Ectodermal cell (in vitro differentiated cells): ENCODE data around the gene SPG7.

Experiments
- H3K27ac ChIP-seq: 2 replicates; pipeline ENCODE4 v1.7.0; 2013; ENCODE audit warnings: mild to moderate bottlenecking, low read depth, low read length; ENCODE audit not compliant: insufficient read depth, poor library complexity, severe bottlenecking
- H3K27me3 ChIP-seq: 2 replicates; pipeline ENCODE4 v1.7.0; 2013; ENCODE audit warnings: mild to moderate bottlenecking, low read length; ENCODE audit not compliant: insufficient read depth, control insufficient read depth, poor library complexity, severe bottlenecking
- H3K36me3 ChIP-seq: one replicate; pipeline ENCODE4 v1.7.0; 2013; ENCODE audit warnings: low read length; ENCODE audit not compliant: control insufficient read depth, insufficient read depth
- H3K4me1 ChIP-seq: one replicate; pipeline ENCODE4 v1.7.0; 2013; ENCODE audit warnings: low read length; ENCODE audit not compliant: control insufficient read depth, insufficient read depth
- H3K4me3 ChIP-seq: 2 replicates; pipeline ENCODE4 v1.7.0; 2013; ENCODE audit warnings: low read depth, low read length, control low read depth; ENCODE audit not compliant: insufficient read depth
- H3K9me3 ChIP-seq: 2 replicates; pipeline ENCODE4 v1.7.0; 2013; ENCODE audit warnings: mild to moderate bottlenecking, low read length, moderate library complexity; ENCODE audit not compliant: control insufficient read depth
- WGBS, 2 experiments: methylation state at CpG; one replicate each; pipeline ENCODE4 v1.1.7; 2013; ENCODE audit warnings: missing lambda C conversion rate in 2 of 2; 5-methylcytosine and 5-hydroxymethylcytosine counted together

Gene SPG7

GRCh38 chr16:89599902-89600301, 91.7 kb downstream of the SPG7 start:
- H3K27me3 ChIP-seq: no peaks in the 10 kb centered on the region
- no peaks in the 10 kb centered on the region for H3K36me3 ChIP-seq
- peaks cover 20% of the 10 kb centered on the region for H3K4me1 ChIP-seq
- no peak overlapping the region for H3K27ac ChIP-seq
- no peak overlapping the region for H3K4me3 ChIP-seq
- 88 to 90% methylated on average over 10 of the region's 10 CpGs for WGBS, 2 experiments
- no peaks in the 10 kb centered on the region for H3K9me3 ChIP-seq

GRCh38 chr16:89600427-89600826, 92.2 kb downstream of the SPG7 start:
- Histone ChIP-seq H3K27ac (no peak overlapping the region), H3K4me3 (no peak overlapping the region), H3K4me1 (peaks cover 20% of the 10 kb centered on the region), H3K36me3 (no peaks in the 10 kb centered on the region), H3K9me3 (no peaks in the 10 kb centered on the region), H3K27me3 (no peaks in the 10 kb centered on the region)
- WGBS, 2 experiments: 94 to 95% methylated on average over 12 of the region's 12 CpGs

GRCh38 chr16:89600956-89601355, 92.8 kb downstream of the SPG7 start:
- Histone ChIP-seq H3K9me3 (no peaks in the 10 kb centered on the region), H3K4me1 (peaks cover 20% of the 10 kb centered on the region), H3K4me3 (no peak overlapping the region), H3K27me3 (no peaks in the 10 kb centered on the region), H3K27ac (no peak overlapping the region), H3K36me3 (no peaks in the 10 kb centered on the region)
- WGBS, 2 experiments: 93 to 94% methylated on average over 8 of the region's 8 CpGs

- 63 to 66% methylated on average over 22 of the region's 22 CpGs for whole genome bisulfite sequencing, 2 experiments
- Histone ChIP-seq H3K4me1 (peaks cover 20% of the 10 kb centered on the region), H3K4me3 (no peak overlapping the region), H3K36me3 (no peaks in the 10 kb centered on the region), H3K27me3 (no peaks in the 10 kb centered on the region), H3K27ac (no peak overlapping the region), H3K9me3 (no peaks in the 10 kb centered on the region)
These were observed 93.7 kb downstream of the SPG7 start for GRCh38 chr16:89601906-89602272.

- Histone ChIP-seq H3K4me3 (peak overlapping the region; percentile 6), H3K36me3 (no peaks in the 10 kb centered on the region), H3K27ac (no peak overlapping the region), H3K4me1 (peaks cover 20% of the 10 kb centered on the region), H3K9me3 (no peaks in the 10 kb centered on the region), H3K27me3 (no peaks in the 10 kb centered on the region)
- 12 to 16% methylated on average over 22 of the region's 22 CpGs for WGBS, 2 experiments
These were observed 94.2 kb downstream of the SPG7 start for GRCh38 chr16:89602273-89602951.

- Histone ChIP-seq H3K27me3 (no peaks in the 10 kb centered on the region), H3K36me3 (no peaks in the 10 kb centered on the region), H3K4me3 (no peak overlapping the region), H3K9me3 (no peaks in the 10 kb centered on the region), H3K4me1 (peaks cover 20% of the 10 kb centered on the region), H3K27ac (no peak overlapping the region)
- 84% methylated on average over 5 of the region's 5 CpGs for WGBS, 2 experiments
These were observed 94.9 kb downstream of the SPG7 start for GRCh38 chr16:89602952-89603590.

- Histone ChIP-seq H3K36me3 (no peaks in the 10 kb centered on the region), H3K27ac (no peak overlapping the region), H3K4me1 (peaks cover 17% of the 10 kb centered on the region), H3K27me3 (no peaks in the 10 kb centered on the region), H3K4me3 (no peak overlapping the region), H3K9me3 (no peaks in the 10 kb centered on the region)
- WGBS, 2 experiments: 94% methylated on average over 16 of the region's 16 CpGs
These were observed 96.6 kb downstream of the SPG7 start for GRCh38 chr16:89604764-89605163.

- Histone ChIP-seq H3K36me3 (no peaks in the 10 kb centered on the region), H3K27me3 (no peaks in the 10 kb centered on the region), H3K27ac (no peak overlapping the region), H3K9me3 (no peaks in the 10 kb centered on the region), H3K4me1 (peaks cover 16% of the 10 kb centered on the region), H3K4me3 (no peak overlapping the region)
- whole genome bisulfite sequencing, 2 experiments: 92 to 93% methylated on average over 34 of the region's 34 CpGs
These were observed 97.2 kb downstream of the SPG7 start for GRCh38 chr16:89605186-89605970.

- no peaks in the 10 kb centered on the region for H3K36me3 ChIP-seq
- H3K27me3 ChIP-seq: no peaks in the 10 kb centered on the region
- no peaks in the 10 kb centered on the region for H3K9me3 ChIP-seq
- 90 to 92% methylated on average over 9 of the region's 9 CpGs for WGBS, 2 experiments
- H3K27ac ChIP-seq: no peak overlapping the region
- H3K4me3 ChIP-seq: no peak overlapping the region
- H3K4me1 ChIP-seq: peaks cover 16% of the 10 kb centered on the region
These were observed 97.8 kb downstream of the SPG7 start for GRCh38 chr16:89606006-89606405.
